ACC112 (cell line): ENCODE results near the gene KCNF1.

Experiments
- H2AFZ ChIP-seq: fragments of 200-600 bp; sonication (generic); one replicate; pipeline ENCODE4 v1.6.0; 2017; ENCODE audit warnings: antibody characterized with exemption, low read length; ENCODE audit not compliant: unreplicated experiment
- H3K27ac ChIP-seq: fragments of 200-600 bp; sonication (generic); 2 replicates; pipeline ENCODE4 v1.5.1; 2014; ENCODE audit warnings: low read depth, mild to moderate bottlenecking, antibody characterized with exemption, low read length, moderate library complexity
- H3K27me3 ChIP-seq: fragments of 200-600 bp; sonication (generic); 2 replicates; pipeline ENCODE4 v1.6.1; 2014; ENCODE audit warnings: mild to moderate bottlenecking, antibody characterized with exemption, low read length, moderate library complexity, mixed read lengths; ENCODE audit not compliant: insufficient read depth
- H3K36me3 ChIP-seq: fragments of 200-600 bp; sonication (generic); 2 replicates; pipeline ENCODE4 v1.6.1; 2016; ENCODE audit warnings: mild to moderate bottlenecking, antibody characterized with exemption, low read length, moderate library complexity, mixed read lengths; ENCODE audit not compliant: insufficient read depth
- H3K4me1 ChIP-seq: fragments of 200-600 bp; sonication (generic); one replicate; pipeline ENCODE4 v1.6.1; 2016; ENCODE audit warnings: low read length, mixed read lengths; ENCODE audit not compliant: insufficient read depth, unreplicated experiment, control insufficient read depth
- H3K4me3 ChIP-seq: fragments of 200-600 bp; sonication (generic); 2 replicates; pipeline ENCODE4 v1.5.1; 2014; ENCODE audit warnings: mild to moderate bottlenecking, low read depth, low read length
- H3K79me2 ChIP-seq: fragments of 200-600 bp; sonication (generic); one replicate; pipeline ENCODE4 v1.6.0; 2016; ENCODE audit warnings: low read length; ENCODE audit not compliant: control insufficient read depth, unreplicated experiment, insufficient read depth

KCNF1 gene

GRCh38 chr2:10892316-10892715 is 19.4 kb upstream of the KCNF1 start:
- H3K79me2 ChIP-seq, result no peaks in the 10 kb centered on the region
- no peak overlapping the region for H3K4me3 ChIP-seq
- H3K4me1 ChIP-seq, result no peaks in the 10 kb centered on the region
- H2AFZ ChIP-seq, result no peak overlapping the region
- peaks cover 89% of the 10 kb centered on the region for H3K27me3 ChIP-seq
- no peak overlapping the region for H3K27ac ChIP-seq
- H3K36me3 ChIP-seq, result no peaks in the 10 kb centered on the region

GRCh38 chr2:10892796-10893350 is 18.9 kb upstream of the KCNF1 start:
- Histone ChIP-seq H3K4me1 (no peaks in the 10 kb centered on the region), H3K27me3 (peaks cover 90% of the 10 kb centered on the region), H3K79me2 (no peaks in the 10 kb centered on the region), H3K27ac (no peak overlapping the region), H2AFZ (no peak overlapping the region), H3K36me3 (no peaks in the 10 kb centered on the region), H3K4me3 (no peak overlapping the region)

DNA sequence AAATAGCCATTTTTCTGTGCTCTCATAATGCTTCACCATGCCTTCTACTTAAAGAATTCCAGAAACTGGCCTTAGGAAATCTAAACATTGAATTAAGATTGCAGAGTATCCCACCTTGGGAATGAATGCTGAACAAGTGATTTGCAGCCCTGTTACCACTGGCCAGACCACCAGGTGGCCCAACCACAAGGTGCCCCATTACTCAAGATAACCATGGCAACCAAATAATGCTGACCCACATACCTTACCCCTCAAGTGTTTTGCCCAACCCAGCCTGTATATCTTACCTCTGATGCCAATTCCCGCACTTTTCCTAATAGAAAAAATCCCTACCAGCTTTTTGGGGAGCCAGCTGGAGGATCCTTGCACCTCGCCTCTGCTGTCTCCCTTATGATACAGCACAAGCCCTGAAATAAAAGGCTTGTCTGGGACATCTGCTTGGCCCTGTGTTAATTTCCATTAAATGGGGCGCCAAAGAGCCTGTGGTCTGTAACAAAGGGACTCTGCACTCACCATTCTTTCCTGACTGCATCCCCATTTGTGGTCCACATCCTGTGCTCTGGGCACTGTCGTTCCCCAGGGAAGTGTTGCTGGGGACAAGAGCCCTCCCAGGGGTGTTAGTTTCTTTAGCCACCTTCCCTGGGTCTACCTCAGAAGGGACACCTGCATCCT is 17.3 kb upstream of the KCNF1 start:
- Histone ChIP-seq H3K4me3 (no peak overlapping the region), H3K27me3 (peaks cover 88% of the 10 kb centered on the region), H2AFZ (no peak overlapping the region), H3K79me2 (no peaks in the 10 kb centered on the region), H3K27ac (no peak overlapping the region), H3K36me3 (no peaks in the 10 kb centered on the region), H3K4me1 (no peaks in the 10 kb centered on the region)

DNA sequence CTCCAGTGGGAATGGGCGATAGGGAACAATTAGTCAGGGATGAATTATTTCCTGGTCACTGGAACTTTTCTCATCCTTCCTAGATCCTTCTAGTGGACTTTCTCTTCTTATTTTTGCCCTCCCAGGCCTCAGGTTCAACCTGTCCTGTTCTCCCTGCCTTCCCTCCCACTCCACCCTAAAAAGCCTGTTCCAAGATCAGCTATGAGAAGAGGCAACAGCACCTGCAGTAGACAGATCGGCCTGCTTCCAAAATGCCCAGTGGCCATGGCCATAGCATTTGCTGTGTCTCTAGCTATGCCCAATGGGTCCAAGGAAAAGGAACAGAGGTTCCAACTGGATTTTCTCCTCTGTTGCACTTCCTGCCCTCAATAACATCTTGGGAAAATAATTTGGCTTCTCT is 16.5 kb upstream of the KCNF1 start:
- Histone ChIP-seq H3K27me3 (peaks cover 84% of the 10 kb centered on the region), H3K27ac (no peak overlapping the region), H3K36me3 (no peaks in the 10 kb centered on the region), H3K4me3 (no peak overlapping the region), H3K4me1 (no peaks in the 10 kb centered on the region), H2AFZ (no peak overlapping the region), H3K79me2 (no peaks in the 10 kb centered on the region)

DNA sequence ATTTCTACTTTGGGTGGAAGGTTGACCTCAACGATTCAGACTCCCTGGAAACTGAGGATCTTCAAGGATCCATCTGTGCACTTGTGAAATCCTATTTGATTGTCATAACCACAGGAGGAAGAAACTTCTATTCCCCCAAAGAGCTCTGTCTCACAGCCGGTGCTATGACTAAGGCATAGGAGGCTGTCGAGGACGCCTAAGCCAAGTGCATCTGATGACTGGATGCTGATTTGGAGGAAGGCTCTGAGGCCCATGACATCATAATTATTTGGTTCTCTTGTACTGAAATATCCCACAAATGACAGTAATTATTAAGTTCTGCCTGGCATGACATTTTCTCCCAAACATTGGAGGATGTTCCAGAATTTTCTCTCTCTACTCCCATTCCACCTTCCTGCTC is 13.8 kb upstream of the KCNF1 start:
- peaks cover 57% of the 10 kb centered on the region for H3K27me3 ChIP-seq
- no peaks in the 10 kb centered on the region for H3K79me2 ChIP-seq
- no peak overlapping the region for H3K27ac ChIP-seq
- H3K4me1 ChIP-seq, result no peaks in the 10 kb centered on the region
- no peak overlapping the region for H2AFZ ChIP-seq
- H3K36me3 ChIP-seq, result no peaks in the 10 kb centered on the region
- H3K4me3 ChIP-seq, result no peak overlapping the region

GRCh38 chr2:10900216-10901109 is 11.3 kb upstream of the KCNF1 start:
- H3K27me3 ChIP-seq, result peaks cover 33% of the 10 kb centered on the region
- no peak overlapping the region for H2AFZ ChIP-seq
- H3K4me1 ChIP-seq, result no peaks in the 10 kb centered on the region
- no peak overlapping the region for H3K27ac ChIP-seq
- no peak overlapping the region for H3K4me3 ChIP-seq
- no peaks in the 10 kb centered on the region for H3K36me3 ChIP-seq
- no peaks in the 10 kb centered on the region for H3K79me2 ChIP-seq

DNA sequence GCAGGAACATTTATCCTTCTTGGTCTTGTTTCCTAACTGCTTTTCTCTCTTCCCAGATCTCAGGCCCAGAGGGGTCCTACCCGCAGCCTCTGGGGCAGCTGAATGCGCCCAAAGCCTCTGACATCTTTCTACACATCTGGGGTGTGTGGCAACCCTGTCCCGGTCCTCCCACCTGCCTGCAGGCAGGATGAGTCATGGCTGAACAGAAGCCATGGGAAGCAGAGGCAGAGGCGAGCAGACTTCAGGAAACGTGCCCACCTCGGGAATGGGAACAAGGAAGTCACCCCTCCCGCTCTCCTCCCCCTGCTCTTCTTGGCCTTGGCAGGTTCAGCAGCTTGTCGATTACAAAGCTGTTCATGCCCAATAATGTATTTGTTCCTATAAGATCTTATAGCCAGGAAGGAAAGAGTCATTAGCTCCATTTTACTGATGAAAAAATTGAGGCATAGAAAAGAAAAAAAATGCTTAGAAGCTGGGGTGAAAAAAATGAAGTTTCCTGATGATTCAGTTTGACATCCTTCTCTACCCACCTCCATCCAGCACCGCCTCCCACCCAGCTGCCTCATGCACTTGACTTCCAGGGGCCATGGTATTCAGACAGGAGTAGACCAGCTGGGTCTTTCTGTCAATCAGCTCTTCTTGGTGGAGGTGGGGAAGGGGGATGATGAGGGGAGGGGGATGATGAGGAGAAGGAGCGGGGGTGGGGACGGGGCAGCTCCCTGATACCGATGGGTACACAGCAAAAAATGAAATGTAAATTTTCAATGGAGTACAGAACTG is 10.4 kb upstream of the KCNF1 start:
- Histone ChIP-seq H3K27ac (no peak overlapping the region), H3K36me3 (no peaks in the 10 kb centered on the region), H3K79me2 (no peaks in the 10 kb centered on the region), H3K4me3 (no peak overlapping the region), H3K4me1 (no peaks in the 10 kb centered on the region), H3K27me3 (peaks cover 30% of the 10 kb centered on the region), H2AFZ (no peak overlapping the region)

DNA sequence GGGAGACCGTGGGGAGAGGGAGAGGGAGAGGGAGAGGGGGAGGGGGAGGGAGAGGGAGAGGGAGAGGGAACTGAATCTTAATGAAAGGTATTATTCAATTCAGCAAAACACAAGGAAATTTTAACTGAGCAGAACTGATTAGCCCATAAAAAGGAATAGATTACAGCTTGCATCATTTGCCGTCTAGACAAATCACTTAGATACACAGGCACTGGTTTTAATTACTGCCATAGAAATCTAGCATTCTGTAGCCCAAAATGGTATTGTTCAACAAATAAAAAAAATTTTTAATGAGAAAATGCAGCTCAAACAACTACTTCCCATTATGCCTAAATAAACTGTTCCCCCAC is 7.9 kb upstream of the KCNF1 start:
- H3K36me3 ChIP-seq, result no peaks in the 10 kb centered on the region
- peaks cover 7% of the 10 kb centered on the region; the same call in 1 of the 2 replicates for H3K27me3 ChIP-seq
- H3K27ac ChIP-seq, result no peak overlapping the region
- H2AFZ ChIP-seq, result no peak overlapping the region
- no peaks in the 10 kb centered on the region for H3K79me2 ChIP-seq
- H3K4me1 ChIP-seq, result no peaks in the 10 kb centered on the region
- H3K4me3 ChIP-seq, result no peak overlapping the region

- Histone ChIP-seq H3K27ac (no peak overlapping the region), H3K79me2 (no peaks in the 10 kb centered on the region), H3K27me3 (peaks cover 1% of the 10 kb centered on the region; the same call in 1 of the 2 replicates), H3K4me3 (no peak overlapping the region), H3K4me1 (no peaks in the 10 kb centered on the region), H2AFZ (no peak overlapping the region), H3K36me3 (no peaks in the 10 kb centered on the region)
These were observed 7.3 kb upstream of the KCNF1 start for GRCh38 chr2:10904455-10904854.

DNA sequence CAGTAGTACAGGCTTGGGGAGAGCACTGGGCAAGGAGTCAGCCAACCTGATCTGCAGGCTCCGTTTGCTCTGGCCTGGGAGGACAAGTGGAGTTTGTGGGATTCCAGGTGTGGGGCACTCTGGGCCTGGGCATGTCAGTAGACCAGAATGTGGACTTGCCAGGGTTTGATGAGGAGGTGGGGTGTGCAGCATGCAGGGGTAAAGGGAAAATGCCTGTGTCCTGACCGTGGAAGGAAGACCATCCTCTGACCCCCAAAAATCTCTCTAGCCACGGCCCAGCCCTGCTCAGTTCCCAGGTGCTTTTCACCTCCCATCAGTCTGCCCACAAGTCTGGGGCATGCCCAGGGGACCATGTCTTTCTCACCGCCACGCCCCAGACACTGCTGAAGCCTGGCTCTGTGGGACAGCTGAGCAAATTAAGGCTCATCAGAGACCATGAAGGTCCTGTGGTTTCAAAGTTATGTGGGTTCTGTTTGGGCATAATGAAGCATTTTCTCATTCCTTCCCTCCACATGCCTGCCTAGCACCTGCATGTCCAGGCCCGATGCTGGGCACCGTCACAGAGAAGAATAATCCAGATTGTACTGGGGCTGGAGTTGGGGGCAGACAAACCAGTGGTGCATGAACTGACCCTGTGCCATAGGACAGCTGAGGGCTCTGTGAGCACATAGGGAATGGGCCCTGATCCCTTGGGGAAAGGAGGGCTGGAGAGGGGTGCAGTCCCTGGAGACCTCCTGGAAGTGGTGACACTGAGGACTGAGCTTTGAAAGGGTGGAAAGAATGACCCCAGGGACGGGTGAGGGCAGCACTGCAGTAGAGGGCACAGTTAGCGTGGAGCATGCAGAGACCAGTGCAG is 6.5 kb upstream of the KCNF1 start:
- Histone ChIP-seq H3K27me3 (0 out of 2 replicates have a peak, but pooled peaks cover 4% of the 10 kb centered on the region), H3K27ac (no peak overlapping the region), H3K79me2 (no peaks in the 10 kb centered on the region), H3K4me1 (no peaks in the 10 kb centered on the region), H3K4me3 (no peak overlapping the region), H3K36me3 (no peaks in the 10 kb centered on the region), H2AFZ (no peak overlapping the region)
